GM21717 (cell line): ENCODE measurements around the gene MEIS3.

Source experiments
- ATAC-seq: cut with Tn5 transposase; IDR thresholded peaks from one replicate; pipeline ENCODE4 v1.9.1; 2021; ENCODE audit warnings: mild to moderate bottlenecking, moderate library complexity; ENCODE audit not compliant: unreplicated experiment

Gene MEIS3

DNA sequence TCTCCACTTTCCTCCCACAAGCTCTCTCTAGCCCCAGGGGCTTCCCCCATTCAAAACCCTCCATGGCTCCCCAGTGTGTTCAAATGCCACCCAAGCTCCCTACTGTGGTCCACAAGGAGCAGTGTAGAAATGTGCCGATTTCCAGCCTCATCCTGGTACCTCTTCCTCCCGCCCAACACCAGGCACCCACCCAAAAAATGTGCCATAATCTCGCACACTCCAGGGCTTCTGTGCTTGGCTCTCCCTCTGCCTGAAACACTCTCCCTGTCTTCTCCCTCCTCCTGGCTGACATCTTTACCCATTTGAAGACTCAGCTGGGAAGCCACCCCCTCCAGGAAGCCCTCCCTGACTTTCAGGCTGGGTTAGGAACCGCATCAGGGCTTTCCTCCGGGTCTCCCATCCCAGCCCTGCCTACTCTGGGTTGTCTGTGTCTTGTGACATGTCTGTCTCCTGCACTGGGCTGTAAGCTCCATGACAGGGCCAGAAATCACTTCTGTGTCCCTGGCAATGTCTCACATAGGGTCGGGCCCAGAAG is 16.6 kb upstream of the MEIS3 start:
- ATAC-seq, result no peak

DNA sequence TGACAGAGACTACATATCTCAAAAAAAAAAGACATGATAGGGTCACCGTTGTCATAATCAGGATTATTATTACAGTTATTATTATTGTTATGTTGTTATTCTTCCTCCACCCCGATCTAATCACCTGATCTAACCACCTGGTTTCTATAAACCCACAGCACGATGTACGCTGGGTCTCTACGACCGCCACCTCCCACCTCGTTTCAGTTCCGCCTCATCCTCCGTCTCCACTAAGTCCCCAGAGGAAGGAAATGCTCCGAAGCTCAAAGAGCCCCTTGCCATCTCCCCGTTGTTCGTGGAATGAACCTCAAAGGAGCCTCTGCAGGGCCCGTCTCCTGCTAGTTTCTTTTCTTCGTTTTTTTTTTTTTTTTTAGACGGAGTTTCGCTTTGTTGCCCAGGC is 15.9 kb upstream of the MEIS3 start:
- no peak for ATAC-seq

DNA sequence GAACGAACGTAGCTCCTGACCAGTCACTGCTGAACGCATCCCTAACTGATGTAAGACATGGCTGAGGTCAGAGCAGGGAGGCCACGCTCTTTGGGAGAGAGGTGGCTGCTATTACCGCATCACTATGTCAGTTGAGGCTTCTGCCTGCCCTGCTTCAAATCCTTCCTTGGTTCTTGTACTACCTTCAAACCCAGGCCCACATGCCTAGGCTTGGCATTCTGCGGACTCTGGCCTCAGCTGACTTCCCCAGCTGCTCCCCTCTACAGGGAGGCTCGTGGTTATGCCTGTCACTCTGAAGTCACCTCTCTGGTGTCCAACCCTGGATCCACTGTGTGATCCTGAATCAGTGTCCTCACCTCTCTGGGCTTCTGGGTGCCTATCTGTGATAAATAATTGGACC is 14.8 kb upstream of the MEIS3 start:
- ATAC-seq, result no peak

DNA sequence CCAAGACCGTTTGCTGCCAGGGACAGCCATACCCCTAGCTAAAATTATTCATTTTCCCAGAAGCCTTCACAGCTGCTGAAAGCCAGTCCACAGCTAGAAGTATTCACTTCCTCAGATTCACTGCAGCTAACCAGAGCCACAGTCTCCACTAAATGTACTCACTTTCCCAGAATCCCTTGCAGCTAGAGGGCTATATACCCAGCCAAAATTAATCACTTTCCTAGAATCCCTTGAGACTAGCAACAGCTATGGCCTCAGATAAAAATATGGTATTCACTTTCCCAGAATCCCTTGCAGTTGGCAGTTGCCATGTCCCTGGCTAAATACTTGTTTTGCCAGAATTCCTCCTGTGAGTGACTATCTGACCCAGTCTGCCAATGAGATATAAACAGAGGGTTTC is 13.8 kb upstream of the MEIS3 start:
- no peak for ATAC-seq

DNA sequence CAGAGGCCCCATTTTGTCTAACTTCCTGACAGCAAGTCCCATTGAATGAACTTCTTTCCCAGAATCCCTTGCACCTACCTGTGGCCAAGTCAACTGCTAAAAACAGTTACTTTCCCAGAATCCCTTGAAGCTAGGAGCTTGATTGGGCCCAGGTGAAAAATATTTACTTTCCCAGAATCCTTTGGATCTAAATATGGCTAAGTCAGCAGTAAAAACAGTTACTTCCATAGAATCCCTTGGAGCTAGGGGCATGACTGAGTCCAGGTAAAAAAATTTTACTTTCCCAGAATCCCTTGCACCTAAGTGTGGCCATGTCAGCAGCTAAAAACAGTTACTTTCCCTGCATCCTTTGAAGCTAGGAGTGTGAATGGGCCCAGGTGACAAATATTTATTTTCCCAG is 13.2 kb upstream of the MEIS3 start:
- ATAC-seq, result no peak

DNA sequence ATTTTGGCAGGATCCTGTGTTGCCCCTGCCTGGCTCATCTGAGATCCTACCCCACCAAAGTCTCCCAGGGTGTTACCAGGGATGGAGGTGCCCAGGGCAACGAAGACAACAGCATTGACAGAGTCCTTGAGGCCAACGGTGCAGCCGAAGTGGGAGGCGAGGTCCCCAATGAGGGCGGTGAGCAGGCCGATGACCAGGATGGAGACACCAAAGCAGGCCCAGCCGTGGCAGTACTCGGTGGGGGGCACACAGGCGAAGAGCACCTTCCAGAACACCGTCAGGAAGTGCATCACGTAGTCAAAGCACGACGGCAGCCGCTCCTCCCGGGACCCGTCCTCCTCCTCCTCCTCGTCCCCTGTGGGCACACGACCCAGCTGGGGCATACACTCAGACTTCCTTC is 12.8 kb upstream of the MEIS3 start:
- ATAC-seq, result no peak

DNA sequence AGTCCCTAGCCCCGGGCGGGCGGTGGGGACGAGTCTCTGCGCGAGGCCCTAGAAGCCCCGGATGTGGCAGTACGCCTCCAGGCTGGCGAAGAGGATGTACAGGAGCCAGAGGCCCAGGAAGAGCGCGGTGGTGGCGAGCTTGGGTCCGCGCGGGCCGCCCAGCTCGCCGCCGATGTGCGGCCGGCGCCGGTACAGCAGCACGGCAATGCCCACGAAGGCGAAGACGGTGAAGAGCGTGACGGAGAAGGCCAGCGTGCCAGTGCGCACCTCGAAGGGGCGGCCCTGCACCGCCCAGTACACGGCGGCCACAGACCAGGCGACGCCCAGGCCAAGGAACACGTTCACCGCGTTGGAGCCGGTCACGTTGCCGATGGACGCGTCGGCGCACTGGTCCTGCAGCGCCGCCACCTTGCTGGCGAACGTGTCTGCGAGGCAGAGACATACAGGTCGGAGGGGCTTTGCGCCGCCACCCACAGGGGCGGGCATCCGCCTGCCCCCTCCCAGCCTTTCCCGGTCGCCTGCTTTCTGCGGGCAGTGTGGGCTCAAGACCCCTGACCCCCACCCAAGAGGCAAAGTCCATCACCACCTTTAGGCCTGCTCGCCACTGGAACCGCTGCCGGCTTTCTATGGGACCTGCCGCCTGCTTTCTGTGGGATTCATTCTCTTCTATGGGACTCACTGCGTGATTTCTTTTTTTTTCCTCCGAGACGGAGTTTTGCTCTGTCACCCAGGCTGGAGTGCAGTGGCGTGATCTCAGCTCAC is 10.9 kb upstream of the MEIS3 start:
- no peak for ATAC-seq

DNA sequence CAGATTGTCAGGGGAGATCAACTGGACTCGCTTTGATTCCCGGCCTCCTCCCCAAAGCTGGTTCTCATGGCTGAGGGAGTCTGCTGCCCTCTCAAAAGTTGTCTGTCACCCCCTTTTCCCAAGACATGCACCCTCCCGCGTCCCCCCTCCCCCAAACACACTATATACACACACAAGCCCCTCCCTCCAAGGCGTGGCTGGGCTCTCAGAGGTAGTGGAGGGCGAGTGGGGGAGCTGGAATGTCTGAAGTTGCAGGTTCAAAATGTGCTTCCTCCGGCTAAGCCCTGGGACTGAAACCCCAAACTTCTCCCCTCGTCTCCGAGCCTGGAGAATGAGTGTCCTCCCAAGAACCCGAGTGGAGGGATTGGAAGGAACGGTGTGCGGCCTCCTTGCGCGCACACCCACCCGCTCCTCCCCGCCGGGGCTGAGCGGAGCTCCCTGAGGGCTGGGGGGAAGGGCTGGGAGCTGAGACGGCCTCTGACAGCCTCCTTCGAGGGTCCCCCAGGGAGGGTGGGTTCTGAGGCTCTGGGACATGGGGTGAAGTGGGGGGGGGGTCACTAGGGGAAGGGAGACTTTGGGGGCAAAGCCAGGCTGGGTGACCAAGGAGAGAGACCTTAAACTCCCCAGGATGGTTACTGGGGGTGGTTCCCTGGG is 9.9 kb upstream of the MEIS3 start:
- ATAC-seq, result no peak

DNA sequence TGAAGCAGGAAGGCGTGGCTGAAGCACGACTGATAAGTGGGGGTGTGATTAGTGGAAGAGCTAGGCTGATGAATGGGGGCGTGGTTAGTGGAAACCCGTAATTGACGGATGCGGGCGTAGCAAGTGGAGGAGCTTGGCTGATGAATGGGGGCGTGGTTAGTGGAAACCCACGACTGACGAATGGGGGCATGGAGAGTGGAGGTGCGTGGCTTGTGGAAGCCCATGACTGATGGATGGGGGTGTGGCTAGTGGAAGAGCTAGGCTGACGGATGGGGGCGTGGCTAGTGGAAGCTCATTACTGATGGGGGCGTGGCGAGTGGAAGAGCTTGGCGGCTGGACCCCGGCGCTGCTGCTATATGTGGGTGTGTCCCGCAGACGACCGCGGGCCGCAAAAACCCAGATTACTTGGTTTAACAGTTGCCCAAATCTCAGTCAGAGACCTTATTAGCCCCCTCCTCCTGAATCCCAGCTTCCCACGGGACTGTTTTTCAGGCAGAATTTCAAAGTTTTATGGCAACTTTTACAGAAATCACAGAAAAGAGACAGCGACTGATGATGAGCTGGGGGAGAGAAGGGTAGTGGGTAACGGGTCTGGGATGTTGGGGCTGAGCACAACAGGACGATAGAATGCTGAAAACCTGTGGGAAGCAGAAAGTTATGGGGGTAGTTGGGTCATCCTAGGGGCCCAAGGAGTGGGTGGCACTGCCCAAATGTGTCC is 9.0 kb upstream of the MEIS3 start:
- peak; percentile 56 for ATAC-seq

DNA sequence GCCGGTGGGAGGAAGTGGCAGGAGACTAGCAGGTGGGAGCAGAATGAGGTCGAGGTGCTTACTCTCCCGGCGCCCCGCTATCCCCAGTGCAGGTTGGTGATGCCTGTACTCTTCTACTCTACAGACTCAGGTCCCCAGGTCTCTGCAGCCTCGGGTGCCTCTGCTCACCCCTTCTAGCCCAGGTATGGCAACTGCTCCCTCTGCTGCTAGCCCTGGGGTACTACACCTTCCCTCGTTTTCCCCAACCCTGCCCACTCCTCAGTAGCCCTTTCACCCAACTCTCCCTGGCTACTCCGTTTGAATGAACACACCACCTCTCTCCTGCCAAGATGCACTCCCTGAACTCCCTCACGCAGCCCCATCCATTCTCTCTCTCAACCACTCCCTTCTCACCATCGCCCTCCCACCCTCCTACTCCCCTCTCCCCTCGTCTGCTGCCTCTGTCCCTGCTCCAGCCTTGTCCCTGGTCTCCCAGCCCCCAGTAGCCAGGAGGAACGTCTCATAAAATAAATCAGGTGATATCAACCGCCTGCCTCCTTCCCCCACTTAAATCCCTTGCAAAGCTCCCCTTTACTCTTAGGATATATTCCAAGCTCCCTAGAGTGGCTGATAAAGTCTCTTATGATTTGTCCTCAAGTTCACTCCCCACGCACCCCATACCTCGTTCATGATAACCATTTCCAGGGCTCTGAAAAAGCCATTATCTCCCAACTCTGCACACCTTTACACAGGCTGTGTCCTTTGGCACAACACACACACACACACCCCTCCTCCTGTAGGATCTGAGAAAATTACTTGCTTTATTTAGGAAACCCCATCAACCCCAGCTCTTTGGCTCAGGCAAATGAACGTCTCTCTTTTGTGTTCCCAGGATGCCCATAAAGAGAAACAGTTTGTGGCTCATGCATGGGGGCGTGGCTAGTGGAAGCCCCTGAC is 8.2 kb upstream of the MEIS3 start:
- no peak for ATAC-seq

DNA sequence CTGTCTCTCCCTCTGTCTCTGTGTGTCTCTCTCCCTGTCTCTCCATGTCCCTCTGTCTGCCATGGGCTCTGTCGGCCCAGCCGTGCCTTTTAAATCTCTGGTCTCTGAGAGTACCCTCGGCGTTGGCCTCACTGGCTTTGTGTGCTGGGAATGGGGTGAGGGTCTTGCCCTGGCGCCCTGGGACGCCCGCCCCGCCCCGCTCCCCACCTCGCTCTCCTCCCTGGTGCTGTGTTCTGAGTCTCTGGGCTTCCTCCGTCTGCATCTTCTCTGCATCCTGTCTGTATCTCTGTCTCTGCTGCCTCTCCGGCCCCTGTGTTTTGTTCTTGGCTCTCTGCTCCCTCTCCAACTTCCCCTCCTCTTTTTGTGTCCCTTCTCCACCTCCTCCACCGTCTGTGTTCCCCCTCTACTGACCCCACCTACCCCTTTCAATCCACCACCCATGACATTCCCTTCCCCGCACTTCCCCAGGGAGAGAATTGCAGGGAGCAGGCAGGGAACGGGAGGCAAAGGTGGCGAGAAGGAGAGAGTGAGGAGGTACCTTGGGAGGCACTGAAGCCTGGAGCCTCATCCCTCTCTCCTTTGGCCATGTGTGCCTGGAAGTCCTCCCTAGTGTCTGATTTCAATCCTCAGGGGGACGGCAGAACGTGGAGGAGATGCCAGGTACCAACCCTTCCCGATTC is 4.0 kb upstream of the MEIS3 start:
- no peak for ATAC-seq

DNA sequence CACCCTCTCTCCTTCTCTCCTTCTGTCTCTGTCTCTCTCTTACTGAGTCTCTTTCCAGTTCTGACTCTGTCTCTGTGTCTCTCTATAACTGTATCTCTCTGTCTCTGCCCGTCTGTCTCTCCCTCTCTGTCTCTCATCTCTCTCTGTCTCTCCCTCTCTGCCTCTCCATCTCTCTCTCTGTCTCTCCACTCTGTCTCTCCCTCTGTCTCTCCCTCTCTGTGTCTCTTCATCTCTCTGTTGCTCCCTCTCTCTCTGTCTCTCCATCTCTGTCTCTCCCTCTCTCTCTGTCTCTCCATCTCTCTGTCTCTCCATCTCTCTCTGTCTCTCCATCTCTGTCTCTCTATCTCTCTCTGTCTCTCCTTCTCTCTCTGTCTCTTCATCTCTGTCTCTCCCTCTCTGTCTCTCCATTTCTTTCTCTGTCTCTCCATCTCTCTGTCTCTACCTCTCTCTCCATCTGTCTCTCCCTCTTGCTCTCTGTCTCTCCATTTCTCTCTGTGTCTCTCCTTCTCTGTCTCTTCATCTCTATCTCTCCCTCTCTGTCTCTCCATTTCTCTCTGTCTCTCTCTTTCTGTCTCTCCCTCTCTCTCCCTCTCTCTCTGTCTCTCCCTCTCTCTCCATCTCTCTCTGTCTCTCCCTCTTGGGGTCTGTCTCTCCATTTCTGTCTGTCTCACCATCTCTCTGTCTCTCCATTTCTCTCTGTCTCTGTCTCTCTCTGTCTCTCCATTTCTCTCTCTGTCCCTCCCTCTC is 3.3 kb upstream of the MEIS3 start:
- no peak for ATAC-seq

DNA sequence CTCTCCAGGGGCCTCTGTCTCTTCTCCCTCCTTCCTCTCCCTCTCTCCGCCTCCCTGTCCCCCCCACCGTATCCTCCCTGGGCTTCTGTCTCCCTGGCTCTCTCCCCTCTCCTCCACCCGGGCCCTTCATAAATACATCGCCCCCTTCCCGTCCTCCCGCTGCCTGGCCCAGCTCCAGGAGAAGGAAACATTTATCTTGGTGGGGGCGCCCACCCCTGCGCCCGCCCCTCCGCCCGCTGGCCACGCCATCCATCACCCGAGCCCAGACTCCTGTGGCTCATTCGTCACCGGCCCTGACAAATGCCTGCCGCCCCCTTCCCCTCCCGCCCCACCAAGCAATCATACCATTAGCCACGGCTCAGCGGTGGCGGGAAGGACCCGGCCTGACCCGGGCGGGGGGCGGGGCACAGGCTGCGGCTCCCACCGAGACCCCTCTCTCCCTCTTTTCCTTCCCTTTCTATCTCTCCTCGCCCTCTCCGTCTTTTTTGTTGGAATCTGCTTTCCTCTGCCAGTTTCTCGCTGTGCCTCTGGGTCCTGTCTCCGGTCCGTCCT is 2.6 kb upstream of the MEIS3 start:
- ATAC-seq, result no peak

DNA sequence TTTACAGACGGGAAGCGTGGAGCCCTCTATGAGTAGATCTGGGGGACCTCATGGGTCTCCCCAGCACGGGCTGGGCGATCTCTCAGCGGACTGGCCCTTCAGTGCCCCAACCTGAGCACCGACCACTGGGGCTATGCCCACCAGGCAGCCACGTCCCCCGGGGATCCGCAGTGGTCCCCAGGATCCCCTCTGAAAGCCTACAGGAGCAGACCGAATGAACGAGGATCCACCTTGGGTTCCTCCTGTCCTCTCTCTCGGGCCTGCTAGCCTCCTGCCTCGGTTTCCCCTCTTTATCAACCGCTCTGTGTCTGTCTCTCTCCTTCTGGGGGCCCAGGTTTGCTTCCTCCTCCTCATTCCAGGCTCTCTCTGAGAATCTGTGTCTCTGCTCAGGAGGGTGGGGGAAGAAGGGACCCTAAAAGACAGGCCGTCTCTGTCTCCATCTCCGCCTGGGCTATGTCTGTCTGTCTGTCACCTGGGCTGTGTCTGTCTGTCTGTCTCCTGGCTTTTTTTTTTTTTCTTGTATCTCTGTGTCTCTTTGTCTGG is 2.0 kb upstream of the MEIS3 start:
- ATAC-seq, result no peak

DNA sequence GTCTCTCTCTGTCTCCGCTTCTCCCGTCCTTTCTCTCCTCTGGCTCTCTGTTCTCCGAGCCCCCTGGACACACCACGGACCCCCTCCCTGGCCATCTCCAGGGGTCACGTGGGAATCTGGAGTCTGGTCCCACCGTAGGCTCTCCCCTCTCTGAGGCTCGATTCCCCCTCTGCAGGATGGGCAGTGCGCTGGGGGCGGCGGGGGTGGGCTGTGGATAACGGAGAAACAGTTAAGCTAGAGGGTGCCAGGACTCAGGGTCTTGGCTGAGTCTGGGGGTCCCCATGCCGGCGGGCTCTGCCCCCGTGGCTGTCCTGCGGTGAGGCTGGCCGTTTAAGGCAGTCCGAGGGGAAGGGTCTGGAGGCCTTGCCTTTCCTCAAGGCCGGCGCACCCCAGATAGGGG is 462 bp upstream of the MEIS3 start:
- no peak for ATAC-seq

DNA sequence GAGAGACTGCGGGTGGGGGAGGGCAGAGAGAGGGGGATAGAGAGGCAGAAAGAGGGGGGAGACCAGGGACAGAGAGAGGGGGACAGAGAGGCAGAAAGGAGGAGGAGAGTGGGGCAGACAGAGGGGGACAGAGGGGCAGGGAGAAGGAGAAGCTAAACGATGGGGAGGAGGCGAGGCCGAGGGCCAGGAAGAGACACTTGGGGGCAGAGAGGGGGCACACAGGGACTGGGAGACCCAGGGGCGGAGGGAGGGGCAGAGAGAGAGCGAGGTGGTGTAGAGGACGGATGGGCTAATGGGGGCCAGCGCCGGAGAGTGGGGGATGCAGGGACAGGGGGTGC is 666 bp downstream of the MEIS3 start:
- no peak for ATAC-seq

DNA sequence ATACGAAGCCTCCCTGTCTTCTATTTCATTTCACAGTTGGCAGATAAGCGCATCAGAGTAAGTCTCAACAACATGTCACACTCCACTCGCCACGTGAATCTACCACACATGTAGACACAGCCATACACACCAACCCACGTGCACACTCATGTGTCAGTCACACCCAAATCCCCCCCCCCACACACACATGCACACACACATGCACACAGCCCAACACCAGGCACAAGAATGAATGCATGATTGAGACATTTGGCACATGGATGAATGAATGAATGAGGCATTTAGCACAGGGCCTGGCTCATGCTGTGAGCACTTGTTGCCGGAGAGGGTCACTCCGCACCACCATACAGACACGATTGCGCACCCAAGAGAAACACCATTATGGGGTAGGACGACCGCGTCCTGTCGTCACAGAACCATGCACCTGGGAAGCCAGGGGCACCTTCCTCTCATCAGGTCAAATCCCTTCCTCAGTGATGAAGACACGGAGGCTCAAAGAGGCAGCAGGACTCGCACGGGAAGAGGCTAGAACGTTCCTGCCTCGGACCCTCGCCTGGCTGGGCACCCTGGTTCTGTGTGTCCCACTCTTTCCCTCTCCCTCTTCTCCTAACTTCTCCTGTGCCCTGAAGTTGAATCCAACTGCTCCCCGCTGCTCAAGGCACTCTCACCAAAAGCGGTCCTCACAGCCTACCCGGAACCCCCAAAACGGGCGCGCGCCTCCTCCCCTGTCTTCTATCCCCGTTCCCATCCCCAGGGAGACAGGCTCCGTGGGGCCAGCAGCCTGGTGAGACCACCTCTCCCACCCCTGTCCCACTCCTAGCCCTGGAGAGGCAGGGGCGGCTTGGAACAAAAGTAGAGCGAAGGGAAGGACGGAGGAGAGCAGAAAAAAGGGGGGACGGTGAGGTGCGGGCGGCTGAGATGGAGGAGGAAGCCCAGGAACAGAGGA is 1.3 kb downstream of the MEIS3 start:
- no peak for ATAC-seq
